Measurements from ENCODE around the gene DISC1. TPM values are rescaled to one million over a fixed set of nuclear protein-coding genes. Genes with fewer than 3 reads are reported as not detected.

DISC1 gene
- polyA plus RNA-seq, 1 of the 3 experiments (the other 2 are of a cell fraction): 1.7 TPM

DNA sequence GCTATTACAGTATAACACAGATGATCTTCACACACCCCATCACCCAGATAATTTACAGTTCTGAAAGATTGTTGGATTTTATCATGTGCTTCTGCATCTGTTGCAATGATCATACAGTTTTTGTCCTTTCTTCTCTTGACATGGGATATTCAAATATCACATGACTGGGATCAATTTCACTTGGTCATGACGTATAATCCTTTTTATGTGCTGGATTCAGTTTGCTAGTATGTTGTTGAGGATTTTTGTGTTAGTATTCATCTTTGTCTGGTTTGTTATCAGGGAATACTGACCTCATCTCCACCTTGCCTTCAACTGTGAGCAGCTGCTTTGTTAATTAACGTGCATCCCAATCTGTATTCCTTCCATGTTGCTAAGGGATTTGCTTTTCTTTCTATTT is 44.7 kb upstream of the DISC1 start (continued):
- TF ChIP-seq NRF1 (IDR thresholded peaks at IDR 0.05; ENCODE audit: low read depth, low read length): no peak
- no peak for TF ChIP-seq TEAD4 (IDR thresholded peaks at IDR 0.05; ENCODE audit: borderline replicate concordance, insufficient read depth)
- no peak for TF ChIP-seq ELF1 (IDR thresholded peaks at IDR 0.05)
- TF ChIP-seq JUND (IDR thresholded peaks at IDR 0.05): no peak
- TF ChIP-seq, protein P1, sequence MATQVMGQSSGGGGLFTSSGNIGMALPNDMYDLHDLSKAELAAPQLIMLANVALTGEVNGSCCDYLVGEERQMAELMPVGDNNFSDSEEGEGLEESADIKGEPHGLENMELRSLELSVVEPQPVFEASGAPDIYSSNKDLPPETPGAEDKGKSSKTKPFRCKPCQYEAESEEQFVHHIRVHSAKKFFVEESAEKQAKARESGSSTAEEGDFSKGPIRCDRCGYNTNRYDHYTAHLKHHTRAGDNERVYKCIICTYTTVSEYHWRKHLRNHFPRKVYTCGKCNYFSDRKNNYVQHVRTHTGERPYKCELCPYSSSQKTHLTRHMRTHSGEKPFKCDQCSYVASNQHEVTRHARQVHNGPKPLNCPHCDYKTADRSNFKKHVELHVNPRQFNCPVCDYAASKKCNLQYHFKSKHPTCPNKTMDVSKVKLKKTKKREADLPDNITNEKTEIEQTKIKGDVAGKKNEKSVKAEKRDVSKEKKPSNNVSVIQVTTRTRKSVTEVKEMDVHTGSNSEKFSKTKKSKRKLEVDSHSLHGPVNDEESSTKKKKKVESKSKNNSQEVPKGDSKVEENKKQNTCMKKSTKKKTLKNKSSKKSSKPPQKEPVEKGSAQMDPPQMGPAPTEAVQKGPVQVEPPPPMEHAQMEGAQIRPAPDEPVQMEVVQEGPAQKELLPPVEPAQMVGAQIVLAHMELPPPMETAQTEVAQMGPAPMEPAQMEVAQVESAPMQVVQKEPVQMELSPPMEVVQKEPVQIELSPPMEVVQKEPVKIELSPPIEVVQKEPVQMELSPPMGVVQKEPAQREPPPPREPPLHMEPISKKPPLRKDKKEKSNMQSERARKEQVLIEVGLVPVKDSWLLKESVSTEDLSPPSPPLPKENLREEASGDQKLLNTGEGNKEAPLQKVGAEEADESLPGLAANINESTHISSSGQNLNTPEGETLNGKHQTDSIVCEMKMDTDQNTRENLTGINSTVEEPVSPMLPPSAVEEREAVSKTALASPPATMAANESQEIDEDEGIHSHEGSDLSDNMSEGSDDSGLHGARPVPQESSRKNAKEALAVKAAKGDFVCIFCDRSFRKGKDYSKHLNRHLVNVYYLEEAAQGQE (IDR thresholded peaks at IDR 0.05; ENCODE audit: low read depth, low read length): no peak
- no peak for TF ChIP-seq YY1 (IDR thresholded peaks at IDR 0.05; ENCODE audit: low read depth)
- TF ChIP-seq EP300 (IDR thresholded peaks at IDR 0.05; ENCODE audit: borderline replicate concordance in 1 of 2, low read depth in 1 of 2, low read length in 1 of 2): no peak
- no peak for TF ChIP-seq NFIC (IDR thresholded peaks at IDR 0.05; ENCODE audit: borderline replicate concordance)
- no peak for TF ChIP-seq MXI1 (IDR thresholded peaks at IDR 0.05; ENCODE audit: low read depth, low read length)
- TF ChIP-seq, protein P2, sequence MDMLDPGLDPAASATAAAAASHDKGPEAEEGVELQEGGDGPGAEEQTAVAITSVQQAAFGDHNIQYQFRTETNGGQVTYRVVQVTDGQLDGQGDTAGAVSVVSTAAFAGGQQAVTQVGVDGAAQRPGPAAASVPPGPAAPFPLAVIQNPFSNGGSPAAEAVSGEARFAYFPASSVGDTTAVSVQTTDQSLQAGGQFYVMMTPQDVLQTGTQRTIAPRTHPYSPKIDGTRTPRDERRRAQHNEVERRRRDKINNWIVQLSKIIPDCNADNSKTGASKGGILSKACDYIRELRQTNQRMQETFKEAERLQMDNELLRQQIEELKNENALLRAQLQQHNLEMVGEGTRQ (IDR thresholded peaks at IDR 0.05; ENCODE audit: borderline replicate concordance, low read depth, low read length): no peak
- TF ChIP-seq, protein P3, sequence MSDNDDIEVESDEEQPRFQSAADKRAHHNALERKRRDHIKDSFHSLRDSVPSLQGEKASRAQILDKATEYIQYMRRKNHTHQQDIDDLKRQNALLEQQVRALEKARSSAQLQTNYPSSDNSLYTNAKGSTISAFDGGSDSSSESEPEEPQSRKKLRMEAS (IDR thresholded peaks at IDR 0.05; ENCODE audit: low read depth): no peak
- no peak for TF ChIP-seq CHD2 (IDR thresholded peaks at IDR 0.05; ENCODE audit: low read length, partially characterized antibody)

DNA sequence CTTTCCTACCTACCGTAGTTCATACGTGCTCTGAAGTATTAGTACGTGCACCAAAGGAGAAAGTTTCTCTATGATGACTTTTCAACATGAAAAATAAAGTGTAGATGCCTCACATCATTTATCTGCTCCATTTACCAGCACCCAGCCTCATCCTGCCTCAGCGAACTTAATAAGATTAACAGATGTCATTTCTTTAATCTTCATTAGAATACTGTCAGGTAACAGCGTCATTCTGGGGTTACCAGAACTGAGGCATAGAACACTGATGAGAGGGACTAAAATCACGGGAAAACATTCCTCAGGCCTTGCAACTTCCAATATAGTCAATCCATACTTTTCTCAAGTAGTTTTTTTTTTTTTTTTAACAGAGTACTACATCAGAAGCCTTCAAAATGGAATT is 43.2 kb upstream of the DISC1 start:
- Histone ChIP-seq H3K4me1 (ENCODE audit: control insufficient read depth in 1 of 2, insufficient read depth in 2 of 2, low read depth in 1 of 2, low read length in 1 of 2) (peaks cover 0 to 3% of the 10 kb centered on the region in 2 experiments; a peak in 2 of 4 replicates), H3K9me3 (no peaks in the 10 kb centered on the region), H3K36me3 (replicated peaks in 1 of 2; ENCODE audit: control insufficient read depth in 1 of 2, insufficient read depth in 2 of 2, low read length in 1 of 2) (no peaks in the 10 kb centered on the region), H3K79me2 (ENCODE audit: insufficient read depth) (no peaks in the 10 kb centered on the region), H3K9ac (no peak overlapping the region), H3K4me3 (ENCODE audit: low read depth in 2 of 2, low read length in 1 of 2) (no peak overlapping the region), H2AFZ (ENCODE audit: low read depth) (no peak overlapping the region), H3K9me2 (no peaks in the 10 kb centered on the region), H4K20me1 (ENCODE audit: insufficient read depth) (no peaks in the 10 kb centered on the region), H3K27ac (ENCODE audit: low read depth in 2 of 2, low read length in 1 of 2) (no peak overlapping the region; a peak in 1 of 4 replicates), H3K4me2 (no peak overlapping the region), H3K27me3 (ENCODE audit: insufficient read depth) (no peaks in the 10 kb centered on the region), H3F3A (replicated peaks; ENCODE audit: insufficient read depth) (no peaks in the 10 kb centered on the region)
- TF ChIP-seq YY1 (IDR thresholded peaks at IDR 0.05; ENCODE audit: low read depth) (no peak), POLR2AphosphoS5 (IDR thresholded peaks at IDR 0.05; ENCODE audit: low read depth, low read length) (no peak), TCF12 (IDR thresholded peaks at IDR 0.05) (no peak), SIN3A (IDR thresholded peaks at IDR 0.05; ENCODE audit: borderline replicate concordance, low read depth, low read length) (no peak)
- DNase-seq: no peak
- CTCF ChIA-PET: interaction anchor here (1.0 kb wide), 1 partner anchor 226 kb away, joined by 3 read pairs; no protein-coding TSS in a partner anchor
- POLR2A ChIA-PET: no interaction called here
- WGBS (ENCODE audit: low lambda C conversion rate): 89% methylated on average over 6 of the region's 6 CpGs

Data from SK-N-SH (cell line).